HepG2 (cell line): ENCODE results near the gene ORMDL3.

Experiments
- FOXA1 ChIP-seq, 2 experiments: fragments of 450-650 bp in 1 of 2; sonication (generic) in 1 of 2; formaldehyde crosslinking in 1 of 2; IDR thresholded peaks; 2 replicates each; pipeline versions ENCODE4 v1.4.0 to v1.6.1; 2016 to 2020; ENCODE audit warnings: missing genetic modification reagents in 1 of 2
- GLI4 ChIP-seq: sonication (generic); formaldehyde crosslinking; IDR thresholded peaks from 2 replicates; pipeline ENCODE4 v1.5.1; 2020; ENCODE audit warnings: missing genetic modification reagents, mild to moderate bottlenecking, moderate library complexity, borderline replicate concordance
- NR2F1 ChIP-seq, 2 experiments: fragments of 450-650 bp in 1 of 2; formaldehyde crosslinking in 1 of 2; IDR thresholded peaks; 2 replicates each; pipeline versions ENCODE4 v1.5.0 to v1.6.1; 2016 to 2020; ENCODE audit warnings: mild to moderate bottlenecking in 1 of 2, missing compliant biosample characterization in 1 of 2, missing genetic modification reagents in 1 of 2, moderate library complexity in 1 of 2
- RXRB ChIP-seq: IDR thresholded peaks from 2 replicates; pipeline ENCODE4 v1.6.1; 2016; ENCODE audit warnings: borderline replicate concordance, missing genetic modification reagents, missing compliant biosample characterization
- ZC3H4 ChIP-seq: sonication (generic); formaldehyde crosslinking; IDR thresholded peaks from 2 replicates; pipeline ENCODE4 v1.4.0; 2020; ENCODE audit warnings: missing genetic modification reagents, borderline replicate concordance
- ZNF331 ChIP-seq: sonication (generic); formaldehyde crosslinking; IDR thresholded peaks from 2 replicates; pipeline ENCODE4 v1.4.0; 2020; ENCODE audit warnings: missing genetic modification reagents
- ZNF382 ChIP-seq: sonication (generic); formaldehyde crosslinking; IDR thresholded peaks from 2 replicates; pipeline ENCODE4 v1.5.0; 2020; ENCODE audit warnings: missing genetic modification reagents, mild to moderate bottlenecking, borderline replicate concordance
- ZNF703 ChIP-seq: sonication (generic); formaldehyde crosslinking; IDR thresholded peaks from 2 replicates; pipeline ENCODE4 v1.5.1; 2020; ENCODE audit warnings: missing genetic modification reagents, mild to moderate bottlenecking, moderate library complexity, borderline replicate concordance
- ZNF790 ChIP-seq: sonication (generic); formaldehyde crosslinking; IDR thresholded peaks from 2 replicates; pipeline ENCODE4 v1.8.0; 2022; ENCODE audit warnings: missing genetic modification reagents, mild to moderate bottlenecking, borderline replicate concordance
- TF ChIP-seq, protein P1 (sequence below): sonication (generic); formaldehyde crosslinking; IDR thresholded peaks from 2 replicates; pipeline ENCODE4 v1.5.0; 2020; ENCODE audit warnings: mild to moderate bottlenecking, missing genetic modification reagents
- TF ChIP-seq, protein P2 (sequence below): IDR thresholded peaks from 2 replicates; pipeline ENCODE4 v1.6.1; 2012; ENCODE audit warnings: low read length, improper control_type of control experiment

DNA sequence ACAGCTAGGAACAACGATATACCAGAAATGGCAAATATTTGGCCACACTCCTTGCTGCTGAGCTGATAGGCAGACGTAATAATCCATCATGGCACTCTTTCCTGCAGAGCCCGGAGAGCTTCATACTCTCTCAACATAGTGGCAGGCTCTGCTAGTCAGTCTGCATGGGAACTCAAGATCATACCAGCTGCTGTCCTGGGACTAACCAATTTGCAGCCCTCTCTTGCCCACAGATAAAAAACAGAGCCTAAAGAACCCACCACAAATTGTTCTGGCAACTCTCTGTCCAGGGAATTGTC lies 22.5 kb downstream of the ORMDL3 start:
- TF ChIP-seq, protein P1, sequence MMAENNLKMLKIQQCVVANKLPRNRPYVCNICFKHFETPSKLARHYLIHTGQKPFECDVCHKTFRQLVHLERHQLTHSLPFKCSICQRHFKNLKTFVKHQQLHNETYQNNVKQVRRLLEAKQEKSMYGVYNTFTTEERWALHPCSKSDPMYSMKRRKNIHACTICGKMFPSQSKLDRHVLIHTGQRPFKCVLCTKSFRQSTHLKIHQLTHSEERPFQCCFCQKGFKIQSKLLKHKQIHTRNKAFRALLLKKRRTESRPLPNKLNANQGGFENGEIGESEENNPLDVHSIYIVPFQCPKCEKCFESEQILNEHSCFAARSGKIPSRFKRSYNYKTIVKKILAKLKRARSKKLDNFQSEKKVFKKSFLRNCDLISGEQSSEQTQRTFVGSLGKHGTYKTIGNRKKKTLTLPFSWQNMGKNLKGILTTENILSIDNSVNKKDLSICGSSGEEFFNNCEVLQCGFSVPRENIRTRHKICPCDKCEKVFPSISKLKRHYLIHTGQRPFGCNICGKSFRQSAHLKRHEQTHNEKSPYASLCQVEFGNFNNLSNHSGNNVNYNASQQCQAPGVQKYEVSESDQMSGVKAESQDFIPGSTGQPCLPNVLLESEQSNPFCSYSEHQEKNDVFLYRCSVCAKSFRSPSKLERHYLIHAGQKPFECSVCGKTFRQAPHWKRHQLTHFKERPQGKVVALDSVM, result no peak
- TF ChIP-seq GLI4 (CRISPR knock-in tag) (peak; percentile 58; the same call in 1 of the 2 replicates), FOXA1 (IDR thresholded peaks at IDR 0.05) (no peak), FOXA1 (CRISPR knock-in tag; IDR thresholded peaks at IDR 0.05) (no peak), ZNF382 (CRISPR knock-in tag) (no peak), NR2F1 (CRISPR knock-in tag; IDR thresholded peaks at IDR 0.05) (0 out of 4 replicates have a peak, but pooled peaks of 1 of the 2 experiments have one; percentile 16), ZNF703 (no peak), ZNF331 (CRISPR knock-in tag) (no peak), ZNF790 (no peak), ZC3H4 (CRISPR knock-in tag) (no peak), RXRB (CRISPR knock-in tag) (no peak)
- TF ChIP-seq, protein P2, sequence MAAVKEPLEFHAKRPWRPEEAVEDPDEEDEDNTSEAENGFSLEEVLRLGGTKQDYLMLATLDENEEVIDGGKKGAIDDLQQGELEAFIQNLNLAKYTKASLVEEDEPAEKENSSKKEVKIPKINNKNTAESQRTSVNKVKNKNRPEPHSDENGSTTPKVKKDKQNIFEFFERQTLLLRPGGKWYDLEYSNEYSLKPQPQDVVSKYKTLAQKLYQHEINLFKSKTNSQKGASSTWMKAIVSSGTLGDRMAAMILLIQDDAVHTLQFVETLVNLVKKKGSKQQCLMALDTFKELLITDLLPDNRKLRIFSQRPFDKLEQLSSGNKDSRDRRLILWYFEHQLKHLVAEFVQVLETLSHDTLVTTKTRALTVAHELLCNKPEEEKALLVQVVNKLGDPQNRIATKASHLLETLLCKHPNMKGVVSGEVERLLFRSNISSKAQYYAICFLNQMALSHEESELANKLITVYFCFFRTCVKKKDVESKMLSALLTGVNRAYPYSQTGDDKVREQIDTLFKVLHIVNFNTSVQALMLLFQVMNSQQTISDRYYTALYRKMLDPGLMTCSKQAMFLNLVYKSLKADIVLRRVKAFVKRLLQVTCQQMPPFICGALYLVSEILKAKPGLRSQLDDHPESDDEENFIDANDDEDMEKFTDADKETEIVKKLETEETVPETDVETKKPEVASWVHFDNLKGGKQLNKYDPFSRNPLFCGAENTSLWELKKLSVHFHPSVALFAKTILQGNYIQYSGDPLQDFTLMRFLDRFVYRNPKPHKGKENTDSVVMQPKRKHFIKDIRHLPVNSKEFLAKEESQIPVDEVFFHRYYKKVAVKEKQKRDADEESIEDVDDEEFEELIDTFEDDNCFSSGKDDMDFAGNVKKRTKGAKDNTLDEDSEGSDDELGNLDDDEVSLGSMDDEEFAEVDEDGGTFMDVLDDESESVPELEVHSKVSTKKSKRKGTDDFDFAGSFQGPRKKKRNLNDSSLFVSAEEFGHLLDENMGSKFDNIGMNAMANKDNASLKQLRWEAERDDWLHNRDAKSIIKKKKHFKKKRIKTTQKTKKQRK, result no peak
